IMR-90 (cell line): ENCODE measurements around the gene TENT5C. TPM values are rescaled to one million over a fixed set of nuclear protein-coding genes. Genes with fewer than 3 reads are reported as not detected.

Experiments
- ATAC-seq: fragments of 200-7000 bp; cut with Tn5 transposase; 2 replicates; pipeline ENCODE4 v1.9.1; 2020; ENCODE audit warnings: low read depth, mild to moderate bottlenecking, moderate library complexity
- BruUV-seq: library from RNA; stranded (reverse); fragments of 400-500 nt; replicated peaks from 2 replicates; lab custom pipeline; 2021; lab: Mats Ljungman, UMichigan
- CTCF ChIA-PET: fragments of 300-600 bp; formaldehyde crosslinking; extraction: SDS; loops from one replicate; lab custom pipeline; 2021; ENCODE audit warnings: antibody characterized with exemption; lab: Yijun Ruan, JAX
- POLR2A ChIA-PET: fragments of 300-600 bp; sonication (Branson Sonifier 250); formaldehyde crosslinking; loops from one replicate; lab custom pipeline; 2022; ENCODE audit warnings: antibody characterized with exemption; ENCODE audit not compliant: unreplicated experiment; lab: Charles Lee
- DNase-seq: peaks from one replicate; pipeline ENCODE4 v3.0.0; 2013
- H2AFZ ChIP-seq: replicated peaks from 2 replicates; pipeline ENCODE3; 2013; ENCODE audit warnings: low read length, mild to moderate bottlenecking; ENCODE audit not compliant: poor library complexity
- H2AK5ac ChIP-seq: 2 replicates; pipeline ENCODE4 v1.6.1; 2013; ENCODE audit warnings: low read depth, low read length, inconsistent platforms
- H2AK9ac ChIP-seq: replicated peaks from 2 replicates; pipeline ENCODE3; 2013; ENCODE audit warnings: mild to moderate bottlenecking, low read depth, low read length, moderate library complexity; ENCODE audit not compliant: poor library complexity
- H2BK120ac ChIP-seq: 2 replicates; pipeline ENCODE4 v1.6.1; 2013; ENCODE audit warnings: low read depth, low read length, inconsistent platforms
- H2BK15ac ChIP-seq: 3 replicates; pipeline ENCODE4 v1.6.1; 2013; ENCODE audit warnings: low read depth, low read length, inconsistent platforms
- H2BK20ac ChIP-seq: 2 replicates; pipeline ENCODE4 v1.6.1; 2013; ENCODE audit warnings: low read depth, mild to moderate bottlenecking, inconsistent platforms, low read length, moderate library complexity
- H2BK5ac ChIP-seq: 2 replicates; pipeline ENCODE4 v1.6.1; 2013; ENCODE audit warnings: mild to moderate bottlenecking, low read depth, low read length, inconsistent platforms; ENCODE audit not compliant: poor library complexity, severe bottlenecking
- H3K14ac ChIP-seq: replicated peaks from 2 replicates; pipeline ENCODE4 v1.6.1; 2013; ENCODE audit warnings: low read depth, low read length, inconsistent platforms
- H3K18ac ChIP-seq: 2 replicates; pipeline ENCODE4 v1.6.1; 2013; ENCODE audit warnings: low read depth, low read length, control low read depth
- H3K23ac ChIP-seq: 2 replicates; pipeline ENCODE4 v1.6.1; 2013; ENCODE audit warnings: low read depth, low read length, inconsistent platforms
- H3K27ac ChIP-seq: 2 replicates; pipeline ENCODE4 v1.5.1; 2013; ENCODE audit warnings: mild to moderate bottlenecking, control low read depth, low read length; ENCODE audit not compliant: insufficient read depth
- H3K27me3 ChIP-seq: 2 replicates; pipeline ENCODE4 v1.6.1; 2013; ENCODE audit warnings: low read length; ENCODE audit not compliant: control insufficient read depth, insufficient read depth
- H3K36me3 ChIP-seq: 2 replicates; pipeline ENCODE4 v1.6.1; 2013; ENCODE audit warnings: low read length, mixed read lengths; ENCODE audit not compliant: control insufficient read depth, insufficient read depth
- H3K4ac ChIP-seq: 2 replicates; pipeline ENCODE4 v1.6.1; 2013; ENCODE audit warnings: low read depth, low read length, inconsistent platforms
- H3K4me1 ChIP-seq: 2 replicates; pipeline ENCODE4 v1.6.1; 2013; ENCODE audit warnings: low read length, mixed read lengths; ENCODE audit not compliant: control insufficient read depth, insufficient read depth
- H3K4me2 ChIP-seq: 2 replicates; pipeline ENCODE4 v1.6.1; 2013; ENCODE audit warnings: low read depth, mild to moderate bottlenecking, control low read depth, low read length, moderate library complexity
- H3K4me3 ChIP-seq: 2 replicates; pipeline ENCODE4 v1.5.1; 2013; ENCODE audit warnings: low read depth, mild to moderate bottlenecking, control low read depth, low read length, moderate library complexity; ENCODE audit not compliant: insufficient read depth
- H3K56ac ChIP-seq: 2 replicates; pipeline ENCODE4 v1.6.1; 2013; ENCODE audit warnings: low read length, inconsistent platforms; ENCODE audit not compliant: insufficient read depth; ENCODE audit errors: extremely low read depth
- H3K79me1 ChIP-seq, 2 experiments: 2 replicates each; pipeline ENCODE4 v1.6.1; 2013; ENCODE audit warnings: low read length in 2 of 2, inconsistent platforms in 1 of 2, low read depth in 1 of 2
- H3K9ac ChIP-seq: 2 replicates; pipeline ENCODE4 v1.6.1; 2013; ENCODE audit warnings: low read depth, low read length, control low read depth
- H3K9me1 ChIP-seq: 2 replicates; pipeline ENCODE4 v1.6.1; 2013; ENCODE audit warnings: low read length, inconsistent platforms; ENCODE audit not compliant: insufficient read depth
- H3K9me3 ChIP-seq: 2 replicates; pipeline ENCODE4 v1.6.1; 2013; ENCODE audit warnings: low read length; ENCODE audit not compliant: control insufficient read depth, insufficient read depth
- H4K20me1 ChIP-seq: 2 replicates; pipeline ENCODE4 v1.6.1; 2013; ENCODE audit warnings: low read length, inconsistent platforms; ENCODE audit not compliant: insufficient read depth
- H4K5ac ChIP-seq: 2 replicates; pipeline ENCODE4 v1.6.1; 2013; ENCODE audit warnings: mild to moderate bottlenecking, low read depth, low read length, control low read depth
- H4K8ac ChIP-seq, 2 experiments: 2 replicates each; pipeline ENCODE4 v1.6.1; 2013; ENCODE audit warnings: low read depth in 2 of 2, low read length in 2 of 2, control low read depth in 1 of 2, inconsistent platforms in 1 of 2
- H4K91ac ChIP-seq: 2 replicates; pipeline ENCODE4 v1.6.1; 2013; ENCODE audit warnings: low read depth, low read length, inconsistent platforms; ENCODE audit not compliant: insufficient read depth
- CHD1 ChIP-seq: IDR thresholded peaks from 2 replicates; pipeline ENCODE4 v1.6.1; 2012; ENCODE audit warnings: low read depth, low read length, improper control_type of control experiment
- CTCF ChIP-seq: conservative IDR thresholded peaks from 2 replicates; pipeline ENCODE4 v1.5.1; 2012; ENCODE audit warnings: mild to moderate bottlenecking, low read depth, low read length, improper control_type of control experiment
- ELK1 ChIP-seq: fragments of 150-350 bp; IDR thresholded peaks from 2 replicates; pipeline ENCODE4 v1.6.1; 2016; ENCODE audit warnings: low read depth, mild to moderate bottlenecking, low read length, moderate library complexity, borderline replicate concordance
- MAFK ChIP-seq: IDR thresholded peaks from 2 replicates; pipeline ENCODE4 v1.6.1; 2012; ENCODE audit warnings: low read depth, low read length, improper control_type of control experiment
- MAZ ChIP-seq: IDR thresholded peaks from 2 replicates; pipeline ENCODE4 v1.6.1; 2012; ENCODE audit warnings: low read depth, mild to moderate bottlenecking, low read length, improper control_type of control experiment, moderate library complexity, borderline replicate concordance
- MXI1 ChIP-seq: IDR thresholded peaks from 2 replicates; pipeline ENCODE4 v1.6.1; 2012; ENCODE audit warnings: low read depth, mild to moderate bottlenecking, low read length, moderate library complexity, borderline replicate concordance
- NFE2L2 ChIP-seq: fragments of 150-350 bp; IDR thresholded peaks from 2 replicates; pipeline ENCODE4 v1.6.1; 2016; ENCODE audit warnings: low read depth, mild to moderate bottlenecking, low read length
- RAD21 ChIP-seq: IDR thresholded peaks from 2 replicates; pipeline ENCODE4 v1.6.1; 2012; ENCODE audit warnings: low read length, improper control_type of control experiment
- RCOR1 ChIP-seq: IDR thresholded peaks from 2 replicates; pipeline ENCODE4 v1.6.1; 2012; ENCODE audit warnings: mild to moderate bottlenecking, low read length, improper control_type of control experiment; ENCODE audit not compliant: insufficient replicate concordance
- SMC3 ChIP-seq: fragments of 150-350 bp; IDR thresholded peaks from 2 replicates; pipeline ENCODE4 v1.6.1; 2016; ENCODE audit warnings: low read depth, mild to moderate bottlenecking, antibody characterized with exemption, low read length, moderate library complexity
- WGBS, 2 experiments: methylation state at CpG; one replicate each; pipeline versions ENCODE4 v1.1.5 to v1.1.7; 2013; ENCODE audit warnings: missing lambda C conversion rate in 2 of 2; ENCODE audit not compliant: insufficient read length in 1 of 2; ENCODE audit errors: extremely low coverage in 2 of 2; 5-methylcytosine and 5-hydroxymethylcytosine counted together
- dilution Hi-C: fragments of 300-500 bp; cut with HindIII; formaldehyde crosslinking; loops from one replicate; pipeline ENCODE4 v1.14.3; 2018; ENCODE audit warnings: low sequenced_read_pairs; ENCODE audit not compliant: unreplicated experiment
- in situ Hi-C: fragments of 300-500 bp; cut with MboI; formaldehyde crosslinking; loops from 3 replicates; pipeline ENCODE4 v1.14.3; 2019; ENCODE audit warnings: low sequenced_read_pairs, inconsistent platforms, mixed read lengths
- intact Hi-C: fragments of 100-400 bp; cut with micrococcal nuclease; formaldehyde crosslinking; loops from 2 replicates; pipeline ENCODE4 v1.10.0; 2022
- polyA plus RNA-seq, 3 experiments: library from polyadenylated mRNA; depleted of rRNA; stranded (reverse); fragments of >200 nt; gene quantifications; 2 replicates each; pipeline ENCODE4 v1.2.3, GENCODE V29; 2012; ENCODE audit warnings: low replicate concordance in 1 of 3
- total RNA-seq: library from RNA; depleted of rRNA; stranded (reverse); fragments of >200 nt; gene quantifications from 2 replicates; pipeline ENCODE4 v1.2.3, GENCODE V29; 2012

The TENT5C gene
- total and polyA plus RNA-seq, 2 of the 4 experiments (the other 2 are of a cell fraction) = 1.5 to 4.1 TPM

GRCh38 chr1:117584181-117584580 is 21.7 kb upstream of the TENT5C start:
- no peak for DNase-seq
- Histone ChIP-seq H2AFZ (no peak overlapping the region), H2AK5ac (no peak overlapping the region), H3K9me3 (no peaks in the 10 kb centered on the region), H3K4me3 (no peak overlapping the region), H3K4ac (no peak overlapping the region), H4K20me1 (no peaks in the 10 kb centered on the region), H2BK15ac (no peak overlapping the region), H2AK9ac (no peak overlapping the region), H3K9me1 (no peaks in the 10 kb centered on the region), H3K18ac (no peak overlapping the region), H3K9ac (no peak overlapping the region), H3K4me1 (no peaks in the 10 kb centered on the region), H2BK20ac (no peak overlapping the region), H3K56ac (no peak overlapping the region), H3K36me3 (no peaks in the 10 kb centered on the region), H4K8ac (no peak overlapping the region), H3K14ac (no peak overlapping the region), H3K79me1 (no peaks in the 10 kb centered on the region), H2BK120ac (no peak overlapping the region), H4K91ac (no peak overlapping the region), H3K4me2 (no peak overlapping the region), H4K5ac (no peak overlapping the region), H2BK5ac (no peak overlapping the region), H3K23ac (no peak overlapping the region), H3K27ac (no peak overlapping the region), H3K27me3 (peaks cover 7% of the 10 kb centered on the region)
- no TSS peak for BruUV-seq
- 97% methylated on average over 3 of the region's 6 CpGs; no CpG with 5 or more reads in 1 of the 2 experiments for WGBS, 2 experiments
- CTCF ChIA-PET = no interaction called here
- POLR2A ChIA-PET = no interaction called here
- dilution Hi-C loops (no loop called here), in situ Hi-C loops (no loop called here), intact Hi-C loops (no loop called here)
- no peak for ATAC-seq
- TF ChIP-seq CHD1 = no peak
- TF ChIP-seq CTCF = no peak
- no peak for TF ChIP-seq NFE2L2
- TF ChIP-seq MAZ = no peak
- no peak for TF ChIP-seq RAD21
- no peak for TF ChIP-seq RCOR1
- TF ChIP-seq MXI1 = no peak
- TF ChIP-seq SMC3 = no peak
- no peak for TF ChIP-seq ELK1
- no peak for TF ChIP-seq MAFK
